NCI-H748 treated with DMSO at 0.1 percent for 48 hours (cell line): ENCODE measurements around the gene CRX.
"Not testable (repeated sequence)": the region's sequence is repeated elsewhere in the genome, so short reads cannot be mapped to it uniquely, and the experiment has no call there.

ENCODE experiments used
- DNase-seq: peaks from one replicate; lab custom pipeline; 2025; lab: John Stamatoyannopoulos, UW

Gene CRX

GRCh38 chr19:47859838-47860237 is 38.1 kb downstream of the CRX start:
- DNase-seq = not testable (repeated sequence)

GRCh38 chr19:47860602-47861297 is 39.0 kb downstream of the CRX start:
- DNase-seq = no peak

- no peak for DNase-seq
These were observed 39.9 kb downstream of the CRX start for GRCh38 chr19:47861630-47862029.

GRCh38 chr19:47863514-47863936 is 41.8 kb downstream of the CRX start:
- DNase-seq = peak; percentile 35

GRCh38 chr19:47865166-47865565 is 43.4 kb downstream of the CRX start:
- DNase-seq = no peak

- no peak for DNase-seq
These were observed 57.2 kb downstream of the CRX start for GRCh38 chr19:47878906-47879305.

GRCh38 chr19:47879385-47879784 is 57.6 kb downstream of the CRX start:
- not testable (repeated sequence) for DNase-seq

GRCh38 chr19:47881757-47882156 is 60.0 kb downstream of the CRX start:
- DNase-seq = no peak

- no peak for DNase-seq
These were observed 61.2 kb downstream of the CRX start for GRCh38 chr19:47882890-47883289.

- no peak for DNase-seq
These were observed 63.3 kb downstream of the CRX start for GRCh38 chr19:47885067-47885463.

GRCh38 chr19:47886010-47886559 is 64.3 kb downstream of the CRX start, which contains the start of gene SULT2A1:
Gene SULT2A1 (minus strand): TSS chr19:47886315. CDS start chr19:47886257, 58 bp downstream.
- no peak for DNase-seq

GRCh38 chr19:47890865-47891621 is 69.3 kb downstream of the CRX start:
- no peak for DNase-seq

- DNase-seq = no peak
These were observed 69.8 kb downstream of the CRX start for GRCh38 chr19:47891622-47891922.

- no peak for DNase-seq
These were observed 70.4 kb downstream of the CRX start for GRCh38 chr19:47891923-47892666.
